BLaER1 (cell line): ENCODE measurements around the gene ELMO2.

ENCODE experiments used
- H3K27ac ChIP-seq: shearing (Covaris generic); formaldehyde crosslinking; 2 replicates; pipeline ENCODE4 v1.8.1; 2022
- H3K27me3 ChIP-seq: shearing (Covaris generic); formaldehyde crosslinking; 2 replicates; pipeline ENCODE4 v1.8.1; 2022
- H3K36me3 ChIP-seq: shearing (Covaris generic); formaldehyde crosslinking; 2 replicates; pipeline ENCODE4 v1.8.1; 2022
- H3K4me1 ChIP-seq: shearing (Covaris generic); formaldehyde crosslinking; 2 replicates; pipeline ENCODE4 v1.8.1; 2022
- H3K4me2 ChIP-seq: shearing (Covaris generic); formaldehyde crosslinking; 2 replicates; pipeline ENCODE4 v1.8.1; 2022
- H3K4me3 ChIP-seq: shearing (Covaris generic); formaldehyde crosslinking; 2 replicates; pipeline ENCODE4 v1.8.1; 2022
- H3K9ac ChIP-seq: shearing (Covaris generic); formaldehyde crosslinking; 2 replicates; pipeline ENCODE4 v1.8.1; 2022
- H3K9me3 ChIP-seq: shearing (Covaris generic); formaldehyde crosslinking; 2 replicates; pipeline ENCODE4 v1.8.1; 2022
- H4K20me1 ChIP-seq: shearing (Covaris generic); formaldehyde crosslinking; 2 replicates; pipeline ENCODE4 v1.8.1; 2022
- Cebpa-rat ChIP-seq: shearing (Covaris generic); IDR thresholded peaks from 2 replicates; pipeline ENCODE4 v1.8.1; 2022

ELMO2 gene

GRCh38 chr20:46411637-46412036 is 5.2 kb upstream of the ELMO2 start:
- H3K4me3 ChIP-seq, result no peak overlapping the region
- H3K36me3 ChIP-seq, result no peaks in the 10 kb centered on the region
- no peak overlapping the region for H3K27ac ChIP-seq
- no peak overlapping the region for H3K9ac ChIP-seq
- TF ChIP-seq Cebpa-rat, result no peak
- peaks cover 16% of the 10 kb centered on the region for H3K4me1 ChIP-seq
- no peaks in the 10 kb centered on the region for H4K20me1 ChIP-seq
- H3K27me3 ChIP-seq, result no peaks in the 10 kb centered on the region
- 0 out of 2 replicates have a peak, but pooled peaks cover under 1% of the 10 kb centered on the region for H3K9me3 ChIP-seq
- H3K4me2 ChIP-seq, result no peak overlapping the region

GRCh38 chr20:46408281-46408731 is 1.9 kb upstream of the ELMO2 start:
- H3K27me3 ChIP-seq, result no peaks in the 10 kb centered on the region
- H3K4me3 ChIP-seq, result no peak overlapping the region
- H4K20me1 ChIP-seq, result peaks cover 31% of the 10 kb centered on the region
- H3K27ac ChIP-seq, result no peak overlapping the region
- H3K4me1 ChIP-seq, result peaks cover 34% of the 10 kb centered on the region
- H3K36me3 ChIP-seq, result peaks cover 7% of the 10 kb centered on the region; the same call in 1 of the 2 replicates
- TF ChIP-seq Cebpa-rat, result no peak
- no peaks in the 10 kb centered on the region for H3K9me3 ChIP-seq
- no peak overlapping the region for H3K4me2 ChIP-seq
- no peak overlapping the region for H3K9ac ChIP-seq

DNA sequence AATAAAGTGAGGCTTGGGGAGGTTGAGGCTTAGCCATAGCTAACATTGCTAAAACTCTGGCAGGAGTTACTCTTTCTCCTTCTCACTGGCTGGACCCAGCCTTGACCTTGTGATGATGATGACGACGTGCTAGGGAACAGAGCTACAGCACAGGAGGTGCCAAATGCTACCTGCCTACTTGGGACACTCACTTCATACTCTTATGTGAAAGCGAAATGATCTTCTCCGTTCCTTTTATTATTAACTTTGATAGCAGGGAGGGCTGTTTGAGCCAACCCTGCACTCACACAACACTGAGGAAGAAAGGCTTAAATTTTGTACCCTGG is 1.2 kb upstream of the ELMO2 start:
- H3K4me1 ChIP-seq, result peaks cover 35% of the 10 kb centered on the region
- peaks cover 38% of the 10 kb centered on the region for H4K20me1 ChIP-seq
- H3K27me3 ChIP-seq, result no peaks in the 10 kb centered on the region
- H3K27ac ChIP-seq, result no peak overlapping the region
- peaks cover 9% of the 10 kb centered on the region; the same call in 1 of the 2 replicates for H3K36me3 ChIP-seq
- no peaks in the 10 kb centered on the region for H3K9me3 ChIP-seq
- no peak for TF ChIP-seq Cebpa-rat
- H3K9ac ChIP-seq, result no peak overlapping the region
- peak overlapping the region; percentile 90 for H3K4me2 ChIP-seq
- H3K4me3 ChIP-seq, result no peak overlapping the region

DNA sequence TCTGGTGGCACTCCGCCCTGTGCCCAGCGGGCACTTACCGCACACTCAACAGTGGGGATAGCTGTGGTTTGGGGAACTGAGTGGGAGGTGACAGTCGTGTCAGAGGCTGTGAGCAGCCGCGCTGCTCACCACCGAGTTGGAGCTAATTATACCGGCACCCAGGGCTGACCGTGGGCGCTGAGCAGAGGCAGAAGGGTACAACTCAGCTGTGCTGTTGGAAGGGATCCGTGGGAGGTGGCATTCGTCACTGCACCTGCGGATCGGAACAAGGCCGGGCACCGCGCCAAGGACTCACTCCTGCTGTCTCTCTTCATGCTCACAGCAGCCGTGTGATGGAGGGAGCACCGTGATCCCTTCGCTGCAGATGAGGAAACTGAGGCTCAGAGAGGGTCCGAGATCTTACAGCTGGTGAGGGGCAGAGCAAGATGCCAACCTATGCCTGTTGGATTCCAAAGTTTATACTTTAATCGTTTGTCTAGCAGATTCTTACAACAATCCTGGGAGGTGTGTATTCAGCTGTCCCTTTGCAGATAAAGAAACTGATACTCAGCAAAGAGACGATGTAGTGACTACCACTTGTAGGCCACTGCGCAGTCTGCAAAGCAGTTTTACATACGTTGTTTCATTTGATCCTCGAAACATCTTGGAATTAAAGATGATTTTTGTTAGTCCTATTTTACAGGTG is 713 bp upstream of the ELMO2 start:
- Histone ChIP-seq H3K27ac (no peak overlapping the region), H3K9me3 (no peaks in the 10 kb centered on the region), H4K20me1 (peaks cover 43% of the 10 kb centered on the region), H3K4me1 (peaks cover 40% of the 10 kb centered on the region), H3K36me3 (peaks cover 9% of the 10 kb centered on the region; the same call in 1 of the 2 replicates), H3K27me3 (no peaks in the 10 kb centered on the region), H3K9ac (peak overlapping the region; percentile 84; the same call in 1 of the 2 replicates), H3K4me2 (peak overlapping the region; percentile 90), H3K4me3 (peak overlapping the region; percentile 91)
- no peak for TF ChIP-seq Cebpa-rat

DNA sequence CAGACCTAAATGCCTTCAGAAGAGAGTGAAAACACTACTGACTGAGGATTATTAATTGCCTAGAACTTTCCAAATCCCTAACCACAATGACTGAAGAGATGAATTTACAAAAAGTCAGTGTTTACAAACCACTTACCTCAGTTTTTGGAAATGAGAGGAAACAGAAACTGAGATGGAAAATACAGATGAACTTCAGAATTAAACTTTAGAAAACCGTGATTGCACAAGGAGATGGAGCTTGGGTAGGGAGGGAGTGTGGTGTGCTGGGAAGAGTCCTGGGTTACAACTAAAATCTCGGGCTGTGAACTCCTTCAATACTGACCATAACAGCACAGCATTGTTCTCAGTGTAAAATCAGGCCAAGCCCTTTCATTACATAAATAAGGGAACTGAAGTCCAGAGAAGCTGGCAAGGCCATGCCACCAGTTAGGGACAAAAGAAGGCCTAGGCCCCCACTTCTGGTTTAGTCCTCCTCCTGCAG is 4.0 kb downstream of the ELMO2 start:
- peak overlapping the region; percentile 71; the same call in 1 of the 2 replicates for H3K4me2 ChIP-seq
- H3K9ac ChIP-seq, result no peak overlapping the region
- no peak overlapping the region for H3K27ac ChIP-seq
- peaks cover 80% of the 10 kb centered on the region for H4K20me1 ChIP-seq
- H3K4me3 ChIP-seq, result no peak overlapping the region
- peaks cover 26% of the 10 kb centered on the region for H3K36me3 ChIP-seq
- peaks cover 64% of the 10 kb centered on the region for H3K4me1 ChIP-seq
- no peak for TF ChIP-seq Cebpa-rat
- H3K9me3 ChIP-seq, result no peaks in the 10 kb centered on the region
- no peaks in the 10 kb centered on the region for H3K27me3 ChIP-seq

GRCh38 chr20:46401478-46401860 is 4.9 kb downstream of the ELMO2 start:
- Histone ChIP-seq H4K20me1 (peaks cover 81% of the 10 kb centered on the region), H3K4me1 (peaks cover 58% of the 10 kb centered on the region), H3K27ac (peak overlapping the region; percentile 60; the same call in 1 of the 2 replicates)

DNA sequence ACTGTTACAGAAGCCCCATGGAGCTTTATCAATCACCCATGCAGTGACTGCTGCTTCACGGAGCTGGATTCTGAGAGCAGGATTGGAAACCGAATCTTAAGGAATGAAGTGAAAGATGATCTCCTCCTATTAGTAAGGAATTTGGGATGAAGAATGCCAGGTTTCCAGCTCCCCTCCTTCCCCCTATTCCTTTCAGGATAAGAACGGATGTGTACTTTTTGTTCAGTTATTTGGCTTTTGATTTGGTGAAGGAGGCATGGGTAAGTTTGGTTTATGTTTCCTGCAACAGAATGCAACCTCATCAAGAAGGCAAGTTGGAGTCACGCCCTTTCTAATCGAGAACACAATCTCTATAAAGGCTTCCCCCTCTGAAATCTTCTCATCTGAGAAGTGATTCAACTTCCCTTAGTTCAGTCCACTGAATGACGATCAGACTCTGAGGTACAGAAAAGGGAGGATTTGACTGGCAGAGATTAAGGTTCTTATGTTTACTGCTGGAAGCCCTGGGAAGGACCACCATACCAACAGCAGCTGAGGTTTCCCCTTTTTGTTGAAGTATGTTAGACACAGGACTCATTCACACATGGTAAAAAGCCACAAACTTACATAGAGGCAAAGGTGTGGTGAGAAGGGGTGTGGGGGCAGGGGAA is 5.5 kb downstream of the ELMO2 start:
- peaks cover 60% of the 10 kb centered on the region for H3K4me1 ChIP-seq
- TF ChIP-seq Cebpa-rat, result no peak

More at GRCh38 chr20:46401478-46401860, 4.9 kb downstream of the ELMO2 start:
- no peak for TF ChIP-seq Cebpa-rat
- no peak overlapping the region for H3K4me3 ChIP-seq
- peaks cover 27% of the 10 kb centered on the region for H3K36me3 ChIP-seq
- no peaks in the 10 kb centered on the region for H3K27me3 ChIP-seq
- no peaks in the 10 kb centered on the region for H3K9me3 ChIP-seq
- peak overlapping the region; percentile 71 for H3K4me2 ChIP-seq
- no peak overlapping the region for H3K9ac ChIP-seq

GRCh38 chr20:46400253-46400652 is 6.2 kb downstream of the ELMO2 start:
- H3K9ac ChIP-seq, result peak overlapping the region; percentile 44; the same call in 1 of the 2 replicates
- H4K20me1 ChIP-seq, result peaks cover 82% of the 10 kb centered on the region
- peaks cover 33% of the 10 kb centered on the region for H3K36me3 ChIP-seq
- H3K4me2 ChIP-seq, result peak overlapping the region; percentile 71
- H3K27me3 ChIP-seq, result no peaks in the 10 kb centered on the region
- H3K27ac ChIP-seq, result peak overlapping the region; percentile 60
- TF ChIP-seq Cebpa-rat, result no peak
- peaks cover 63% of the 10 kb centered on the region for H3K4me1 ChIP-seq
- no peak overlapping the region for H3K4me3 ChIP-seq
- no peaks in the 10 kb centered on the region for H3K9me3 ChIP-seq

More for the DNA sequence above, 5.5 kb downstream of the ELMO2 start:
- no peak overlapping the region for H3K4me3 ChIP-seq
- no peaks in the 10 kb centered on the region for H3K27me3 ChIP-seq
- no peaks in the 10 kb centered on the region for H3K9me3 ChIP-seq
- H3K27ac ChIP-seq, result peak overlapping the region; percentile 60
- peaks cover 30% of the 10 kb centered on the region for H3K36me3 ChIP-seq
- peaks cover 82% of the 10 kb centered on the region for H4K20me1 ChIP-seq
- H3K4me2 ChIP-seq, result peak overlapping the region; percentile 71
- H3K9ac ChIP-seq, result peak overlapping the region; percentile 26; the same call in 1 of the 2 replicates

DNA sequence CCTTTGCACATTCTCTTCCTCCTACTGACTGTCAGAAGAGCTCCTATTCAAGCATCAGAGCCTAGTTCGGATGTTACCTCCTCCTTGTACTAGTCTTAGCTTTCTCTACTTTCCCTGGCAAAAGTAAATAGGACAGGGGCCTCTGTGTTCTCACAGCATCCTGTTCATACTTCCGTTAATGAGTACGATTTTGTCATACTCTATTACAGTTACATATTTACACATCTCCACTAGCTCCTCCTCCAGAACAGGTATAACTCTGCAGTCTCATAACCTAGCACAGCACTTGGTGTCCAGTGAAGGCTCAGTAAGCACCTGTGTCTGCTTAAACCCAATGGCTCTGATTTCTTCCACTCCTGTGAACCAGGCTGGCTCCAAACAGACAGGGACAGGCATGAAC is 7.0 kb downstream of the ELMO2 start:
- H3K27ac ChIP-seq, result peak overlapping the region; percentile 60; the same call in 1 of the 2 replicates
- no peak overlapping the region for H3K4me3 ChIP-seq
- H3K4me1 ChIP-seq, result peaks cover 63% of the 10 kb centered on the region
- H3K9me3 ChIP-seq, result no peaks in the 10 kb centered on the region
- H4K20me1 ChIP-seq, result peaks cover 82% of the 10 kb centered on the region
- H3K9ac ChIP-seq, result peak overlapping the region; percentile 44; the same call in 1 of the 2 replicates
- peak overlapping the region; percentile 71 for H3K4me2 ChIP-seq
- no peaks in the 10 kb centered on the region for H3K27me3 ChIP-seq
- H3K36me3 ChIP-seq, result peaks cover 34% of the 10 kb centered on the region
- TF ChIP-seq Cebpa-rat, result no peak

DNA sequence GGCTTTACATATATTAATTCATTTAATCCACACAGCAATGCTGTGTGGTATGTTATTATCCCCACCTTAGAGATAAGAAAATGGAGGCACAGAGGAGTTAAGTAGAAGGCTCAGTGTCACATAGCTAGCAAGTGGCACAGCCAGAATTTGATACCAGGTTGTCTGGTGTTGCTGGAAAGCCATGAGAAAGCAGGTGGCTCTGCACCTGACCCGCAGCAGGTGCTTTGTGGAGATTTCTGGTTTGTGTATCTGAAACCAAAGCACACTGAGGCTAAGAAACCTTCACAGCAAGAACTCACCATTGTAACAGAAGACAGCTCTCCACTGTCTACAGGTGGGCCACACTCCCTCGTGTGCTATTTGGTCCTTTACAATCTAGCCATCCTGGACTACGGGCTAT is 7.5 kb downstream of the ELMO2 start:
- Histone ChIP-seq H3K4me3 (no peak overlapping the region), H3K9me3 (no peaks in the 10 kb centered on the region), H3K4me1 (peaks cover 63% of the 10 kb centered on the region), H3K36me3 (peaks cover 38% of the 10 kb centered on the region), H3K4me2 (peak overlapping the region; percentile 71), H3K27me3 (no peaks in the 10 kb centered on the region), H4K20me1 (peaks cover 78% of the 10 kb centered on the region), H3K27ac (0 out of 2 replicates have a peak overlapping the region, but pooled peaks have one; percentile 60), H3K9ac (0 out of 2 replicates have a peak overlapping the region, but pooled peaks have one; percentile 44)
- no peak for TF ChIP-seq Cebpa-rat
